Activated B cell treated with CpG ODN at 0.5 μM for 24 hours (primary cell): ENCODE data around the gene ZNF880. TPM values are rescaled to one million over a fixed set of nuclear protein-coding genes. Genes with fewer than 3 reads are reported as not detected.
"Not testable (repeated sequence)": the region's sequence is repeated elsewhere in the genome, so short reads cannot be mapped to it uniquely, and the experiment has no call there.

Experiments
- ATAC-seq: fragments of 200-7000 bp; cut with Tn5 transposase; one replicate; pipeline ENCODE4 v1.10.0; 2021; ENCODE audit warnings: low read depth, mild to moderate bottlenecking, moderate library complexity
- CTCF ChIA-PET: fragments of 350-600 bp; sonication (Branson Sonifier 250); formaldehyde crosslinking; loops from one replicate; lab custom pipeline; 2021; ENCODE audit warnings: antibody characterized with exemption; lab: Charles Lee
- POLR2A ChIA-PET: fragments of 350-600 bp; sonication (Branson Sonifier 250); formaldehyde crosslinking; loops from one replicate; lab custom pipeline; 2021; ENCODE audit warnings: antibody characterized with exemption; lab: Charles Lee
- DNase-seq: peaks from one replicate; pipeline ENCODE4 v3.0.0; 2022
- H3K27ac Mint-ChIP-seq: one replicate; pipeline ENCODE4 v1.8.0; 2020; ENCODE audit warnings: mixed read lengths
- H3K27me3 Mint-ChIP-seq: one replicate; pipeline ENCODE4 v1.8.0; 2021; ENCODE audit warnings: mixed read lengths
- H3K36me3 Mint-ChIP-seq: one replicate; pipeline ENCODE4 v1.8.0; 2021; ENCODE audit warnings: low read depth, mixed read lengths
- H3K4me1 Mint-ChIP-seq: one replicate; pipeline ENCODE4 v1.8.0; 2021; ENCODE audit warnings: mixed read lengths
- H3K4me3 Mint-ChIP-seq: one replicate; pipeline ENCODE4 v1.8.0; 2020; ENCODE audit warnings: mild to moderate bottlenecking, mixed read lengths
- H3K9me3 Mint-ChIP-seq: one replicate; pipeline ENCODE4 v1.8.0; 2020; ENCODE audit warnings: mixed read lengths
- CTCF ChIP-seq: fragments of 200-600 bp; IDR thresholded peaks from one replicate; pipeline ENCODE4 v1.8.0; 2022; ENCODE audit warnings: antibody characterized with exemption, mild to moderate bottlenecking
- intact Hi-C: fragments of 100-400 bp; cut with micrococcal nuclease; formaldehyde crosslinking; loops from one replicate; pipeline ENCODE4 v1.15.1; 2024
- total RNA-seq: library from RNA; stranded (reverse); gene quantifications from 2 replicates; pipeline ENCODE4 v1.2.3, GENCODE V29; 2022

ZNF880 gene
- total RNA-seq, 1 donor from 2014 or later, result 29.5 TPM

GRCh38 chr19:52336117-52336790 is 33.5 kb upstream of the ZNF880 start, which contains the start of gene ZNF610:
Gene ZNF610 (plus strand): TSS chr19:52336243. CDS start chr19:52349173, 12,930 bp downstream.
- DNase-seq, result peak; percentile 84
- intact Hi-C loops, result loop anchor here (1.0 to 2.0 kb wide), 4 partner anchors 33 to 399 kb away; partner anchors contain the start of genes ZNF611, ZNF701 and ZNF880
- Mint-ChIP-seq H3K4me3 (peak within 1 kb of the TSS; percentile 97), H3K4me1 (peaks cover 14% of the 10 kb centered on the region), H3K27ac (peak within 1 kb of the TSS; percentile 93), H3K27me3 (no peaks in the 10 kb centered on the region), H3K9me3 (peaks cover 27% of the 10 kb centered on the region), H3K36me3 (peaks cover 28% of the 10 kb centered on the region)
- peak; percentile 96 for ATAC-seq
- ChIA-PET POLR2A (interaction anchor here (0.5 to 1.2 kb wide), 6 partner anchors 33 to 768 kb away, joined by 3 to 12 read pairs (median 6); partner anchors contain the start of genes PPP2R1A, ZNF528 and ZNF880), CTCF (no interaction called here)
- no peak for TF ChIP-seq CTCF

GRCh38 chr19:52336791-52337381 is 32.8 kb upstream of the ZNF880 start:
- POLR2A ChIA-PET, result interaction anchor here (0.5 to 1.2 kb wide), 9 partner anchors 33 to 767 kb away, joined by 3 to 12 read pairs (median 5); partner anchors contain the start of genes PPP2R1A, ZNF528 and ZNF880
- Mint-ChIP-seq H3K36me3 (peaks cover 26% of the 10 kb centered on the region), H3K4me1 (peaks cover 14% of the 10 kb centered on the region), H3K27me3 (no peaks in the 10 kb centered on the region), H3K4me3 (peak overlapping the region; percentile 97), H3K27ac (peak overlapping the region; percentile 93), H3K9me3 (peaks cover 22% of the 10 kb centered on the region)
- ATAC-seq (no peak), DNase-seq (no peak)
- CTCF ChIA-PET, result no interaction called here
- intact Hi-C loops, result loop anchor here (1.0 to 2.0 kb wide), 4 partner anchors 32 to 398 kb away; partner anchors contain the start of genes ZNF611, ZNF701 and ZNF880
- no peak for TF ChIP-seq CTCF

- H3K27ac Mint-ChIP-seq, H3K9me3 Mint-ChIP-seq, H3K4me3 Mint-ChIP-seq, intact Hi-C loops, DNase-seq, POLR2A ChIA-PET, H3K27me3 Mint-ChIP-seq, ATAC-seq, CTCF ChIA-PET: not testable (repeated sequence)
- Mint-ChIP-seq H3K36me3 (peaks cover 19% of the 10 kb centered on the region), H3K4me1 (peaks cover 14% of the 10 kb centered on the region)
Observed at GRCh38 chr19:52339022-52339421, 30.7 kb upstream of the ZNF880 start.

- ChIA-PET POLR2A (no interaction called here), CTCF (interaction anchor here (1.4 kb wide), 1 partner anchor 184 kb away, joined by 3 read pairs; the partner anchor contains the start of gene ZNF808)
- no peak overlapping the region for H3K27ac Mint-ChIP-seq
- peaks cover 18% of the 10 kb centered on the region for H3K36me3 Mint-ChIP-seq
- peak; percentile 71 for ATAC-seq
- no peak for DNase-seq
- no peak for TF ChIP-seq CTCF
- intact Hi-C loops, result no loop called here
- H3K27me3 Mint-ChIP-seq, result no peaks in the 10 kb centered on the region
- H3K9me3 Mint-ChIP-seq, result peaks cover 8% of the 10 kb centered on the region
- H3K4me1 Mint-ChIP-seq, result no peaks in the 10 kb centered on the region
- no peak overlapping the region for H3K4me3 Mint-ChIP-seq
Observed at GRCh38 chr19:52343548-52343947, 26.2 kb upstream of the ZNF880 start.

- H3K4me1 Mint-ChIP-seq, result no peaks in the 10 kb centered on the region
- no peak for TF ChIP-seq CTCF
- peaks cover 26% of the 10 kb centered on the region for H3K36me3 Mint-ChIP-seq
- no peak overlapping the region for H3K4me3 Mint-ChIP-seq
- CTCF ChIA-PET, result no interaction called here
- peaks cover 15% of the 10 kb centered on the region for H3K9me3 Mint-ChIP-seq
- no peaks in the 10 kb centered on the region for H3K27me3 Mint-ChIP-seq
- POLR2A ChIA-PET, result interaction anchor here (0.5 kb wide), 1 partner anchor 401 kb away, joined by 3 read pairs; no protein-coding TSS in a partner anchor
- DNase-seq (no peak), ATAC-seq (no peak)
- intact Hi-C loops, result no loop called here
- no peak overlapping the region for H3K27ac Mint-ChIP-seq
Observed at GRCh38 chr19:52345162-52345561, 24.6 kb upstream of the ZNF880 start.
